ENCODE results near the gene NOTO. TPM values are rescaled to one million over a fixed set of nuclear protein-coding genes. Genes with fewer than 3 reads are reported as not detected.

Gene NOTO
- total RNA-seq, 2 experiments from 2014 or later, result not detected

DNA sequence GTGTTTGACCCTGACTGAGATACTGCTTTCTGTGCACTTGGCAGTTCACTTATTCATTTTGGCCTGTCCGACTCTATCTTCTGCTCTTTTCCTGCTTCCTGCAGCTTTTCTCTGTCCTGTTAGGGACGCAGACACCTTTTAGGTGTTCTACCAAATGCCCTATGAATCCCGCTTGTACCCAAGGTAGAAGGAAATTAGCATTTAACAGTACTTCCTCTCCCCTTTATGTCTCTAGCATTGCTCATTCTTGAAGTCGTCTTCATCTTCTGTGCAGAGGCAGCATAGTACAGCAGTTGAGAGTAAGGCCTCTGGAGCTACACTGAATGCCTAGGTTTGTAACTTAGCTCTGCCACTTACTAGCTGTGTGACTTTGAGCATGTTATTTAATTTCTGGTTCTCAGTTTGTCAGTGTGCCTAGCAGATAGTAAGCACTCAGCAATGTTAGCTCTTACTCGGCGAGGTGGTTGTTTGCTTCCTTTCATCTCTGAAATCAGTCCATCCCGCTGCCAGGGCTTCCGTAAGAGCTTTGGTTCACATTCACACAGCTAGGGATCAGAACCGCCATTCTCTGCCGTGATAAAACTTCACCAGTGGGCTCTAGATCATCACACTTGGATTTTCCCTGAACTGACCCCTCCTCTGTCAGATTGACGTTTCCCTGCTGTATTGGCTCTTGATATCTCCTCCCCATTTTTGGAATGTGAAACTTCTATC, 33.1 kb downstream of the NOTO start:
- peaks cover 29% of the 10 kb centered on the region for H3K36me3 Mint-ChIP-seq (ENCODE audit: low read depth)
- H3K9me3 Mint-ChIP-seq (ENCODE audit: insufficient read depth), result no peaks in the 10 kb centered on the region
- H3K27me3 Mint-ChIP-seq (ENCODE audit: low read depth), result no peaks in the 10 kb centered on the region
- ATAC-seq (no peak), DNase-seq (no peak)
- ChIA-PET CTCF (interaction anchor here (1.0 to 5.0 kb wide), 4 partner anchors 9 to 58 kb away, joined by 3 to 43 read pairs (median 18); partner anchors contain the start of gene SMYD5), POLR2A (interaction anchor here (0.5 to 2.7 kb wide), 9 partner anchors 9 to 502 kb away, joined by 3 to 11 read pairs (median 5); partner anchors contain the start of genes ALMS1, EGR4, FBXO41 and TPRKB)
- peaks cover 50% of the 10 kb centered on the region for H3K4me1 Mint-ChIP-seq (ENCODE audit: low read depth)
- H3K27ac Mint-ChIP-seq, result peak overlapping the region; percentile 83
- peak overlapping the region; percentile 85 for H3K4me3 Mint-ChIP-seq

DNA sequence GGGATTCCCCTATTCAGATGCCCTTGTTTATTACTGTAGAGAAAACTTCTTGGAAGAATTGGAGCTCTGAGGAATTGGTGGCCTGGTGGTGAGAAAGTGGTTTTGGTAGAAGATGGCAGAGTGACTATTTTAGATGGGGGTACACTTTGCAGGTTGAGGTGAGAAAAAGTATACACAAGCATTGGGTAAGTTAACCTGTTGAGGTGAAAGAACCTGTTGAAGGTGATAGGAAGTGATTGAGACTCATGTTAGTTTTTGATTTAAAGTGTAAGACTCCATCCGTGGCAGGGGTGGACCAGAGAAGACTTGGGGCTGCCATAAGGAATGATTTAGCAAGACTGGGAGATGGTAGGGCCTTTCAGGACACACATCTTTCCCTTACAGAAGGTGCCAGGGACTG, 34.8 kb downstream of the NOTO start:
- POLR2A ChIA-PET, result no interaction called here
- ATAC-seq, result no peak
- H3K4me1 Mint-ChIP-seq (ENCODE audit: low read depth), result peaks cover 46% of the 10 kb centered on the region

DNA sequence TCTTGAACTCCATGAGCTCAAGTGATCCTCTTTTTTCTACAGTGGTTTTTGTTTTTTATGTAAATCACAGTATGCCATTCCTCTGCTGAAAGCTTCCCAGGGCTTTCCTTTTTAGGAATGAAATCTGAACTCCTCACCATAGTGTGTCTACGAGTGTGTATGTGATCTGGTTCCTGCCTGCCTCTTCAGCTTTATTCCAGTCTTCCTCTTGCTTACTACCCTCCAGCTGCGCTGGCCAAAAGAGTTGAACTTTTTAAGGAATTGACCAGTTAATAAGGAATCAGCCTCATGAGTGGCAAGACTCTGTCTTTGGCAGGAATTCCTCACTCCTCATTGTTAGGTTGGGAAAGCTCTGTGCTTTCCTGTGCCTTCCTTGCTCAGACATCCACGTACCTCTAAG, 35.8 kb downstream of the NOTO start:
- peaks cover 42% of the 10 kb centered on the region for H3K36me3 Mint-ChIP-seq (ENCODE audit: low read depth)
- H3K27ac Mint-ChIP-seq, result no peak overlapping the region
- POLR2A ChIA-PET, result interaction anchor here (0.5 to 1.3 kb wide), 2 partner anchors 18 to 258 kb away, joined by 3 read pairs; no protein-coding TSS in a partner anchor
- no peaks in the 10 kb centered on the region for H3K27me3 Mint-ChIP-seq (ENCODE audit: low read depth)
- no peak overlapping the region for H3K4me3 Mint-ChIP-seq
- no peaks in the 10 kb centered on the region for H3K9me3 Mint-ChIP-seq (ENCODE audit: insufficient read depth)
- ATAC-seq, result no peak
- DNase-seq, result no peak
- CTCF ChIA-PET, result interaction anchor here (1.3 to 4.2 kb wide), 2 partner anchors 30 to 52 kb away, joined by 3 to 26 read pairs; no protein-coding TSS in a partner anchor
- H3K4me1 Mint-ChIP-seq (ENCODE audit: low read depth), result peaks cover 42% of the 10 kb centered on the region

More for the DNA sequence above, 34.8 kb downstream of the NOTO start:
- Mint-ChIP-seq H3K4me3 (no peak overlapping the region), H3K36me3 (ENCODE audit: low read depth) (peaks cover 34% of the 10 kb centered on the region), H3K27ac (peak overlapping the region; percentile 9), H3K27me3 (ENCODE audit: low read depth) (no peaks in the 10 kb centered on the region), H3K9me3 (ENCODE audit: insufficient read depth) (no peaks in the 10 kb centered on the region)
- DNase-seq, result no peak
- CTCF ChIA-PET, result interaction anchor here (4.2 to 5.0 kb wide), 2 partner anchors 24 to 53 kb away, joined by 26 to 30 read pairs; partner anchors contain the start of gene SMYD5

DNA sequence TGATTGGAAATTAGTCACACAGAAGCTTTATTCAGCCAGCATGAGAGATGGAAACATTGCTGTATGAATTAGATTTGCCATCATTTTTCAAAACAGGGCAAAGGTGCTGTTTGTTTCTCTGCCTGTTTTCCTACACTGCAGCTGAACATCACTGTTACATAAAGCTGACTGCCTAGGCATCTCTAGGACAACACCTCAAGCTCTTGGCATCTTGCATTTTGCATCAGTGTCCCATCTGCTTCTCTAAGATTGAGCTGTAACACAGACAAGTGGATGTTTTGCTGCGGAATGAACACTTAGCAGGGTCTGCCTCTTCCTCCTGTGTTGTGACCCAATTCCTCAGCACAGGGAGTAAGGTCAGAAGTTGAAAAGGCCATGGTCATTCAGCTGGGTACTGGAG, 36.6 kb downstream of the NOTO start:
- DNase-seq, result no peak
- CTCF ChIA-PET, result interaction anchor here (1.2 to 4.2 kb wide), 4 partner anchors 9 to 51 kb away, joined by 3 to 26 read pairs (median 4); no protein-coding TSS in a partner anchor
- POLR2A ChIA-PET, result interaction anchor here (0.8 to 1.3 kb wide), 2 partner anchors 19 to 27 kb away, joined by 3 read pairs; no protein-coding TSS in a partner anchor

DNA sequence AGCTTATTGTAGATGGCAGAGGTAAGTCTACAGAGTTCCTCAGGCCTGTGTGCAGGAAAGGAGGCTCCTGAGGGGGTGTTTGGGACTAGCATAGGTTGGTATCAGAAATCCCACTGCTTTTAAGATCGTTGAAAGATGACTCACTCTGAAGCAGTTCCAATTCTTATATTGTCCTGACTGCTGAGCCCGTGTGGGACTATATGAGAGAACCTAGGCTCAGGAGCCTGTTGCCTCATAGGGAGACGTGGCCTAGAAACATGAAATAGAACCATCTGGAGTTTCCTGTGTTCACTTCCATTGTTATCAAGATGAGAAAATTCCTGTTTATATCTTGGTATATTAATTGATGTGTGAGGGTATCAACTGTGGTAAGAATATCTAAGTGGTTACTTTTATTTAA, 37.4 kb downstream of the NOTO start:
- Mint-ChIP-seq H3K36me3 (ENCODE audit: low read depth) (peaks cover 56% of the 10 kb centered on the region), H3K4me3 (no peak overlapping the region), H3K4me1 (ENCODE audit: low read depth) (peaks cover 48% of the 10 kb centered on the region), H3K27me3 (ENCODE audit: low read depth) (no peaks in the 10 kb centered on the region), H3K9me3 (ENCODE audit: insufficient read depth) (no peaks in the 10 kb centered on the region), H3K27ac (no peak overlapping the region)
- ATAC-seq (no peak), DNase-seq (no peak)
- POLR2A ChIA-PET, result interaction anchor here (0.8 kb wide), 1 partner anchor 27 kb away, joined by 3 read pairs; no protein-coding TSS in a partner anchor
- CTCF ChIA-PET, result interaction anchor here (1.2 to 4.2 kb wide), 3 partner anchors 8 to 50 kb away, joined by 3 to 26 read pairs (median 4); no protein-coding TSS in a partner anchor

More for the DNA sequence above, 36.6 kb downstream of the NOTO start:
- Mint-ChIP-seq H3K27me3 (ENCODE audit: low read depth) (no peaks in the 10 kb centered on the region), H3K27ac (peak overlapping the region; percentile 44), H3K4me3 (no peak overlapping the region), H3K4me1 (ENCODE audit: low read depth) (peaks cover 46% of the 10 kb centered on the region), H3K9me3 (ENCODE audit: insufficient read depth) (no peaks in the 10 kb centered on the region), H3K36me3 (ENCODE audit: low read depth) (peaks cover 48% of the 10 kb centered on the region)
- ATAC-seq, result no peak

DNA sequence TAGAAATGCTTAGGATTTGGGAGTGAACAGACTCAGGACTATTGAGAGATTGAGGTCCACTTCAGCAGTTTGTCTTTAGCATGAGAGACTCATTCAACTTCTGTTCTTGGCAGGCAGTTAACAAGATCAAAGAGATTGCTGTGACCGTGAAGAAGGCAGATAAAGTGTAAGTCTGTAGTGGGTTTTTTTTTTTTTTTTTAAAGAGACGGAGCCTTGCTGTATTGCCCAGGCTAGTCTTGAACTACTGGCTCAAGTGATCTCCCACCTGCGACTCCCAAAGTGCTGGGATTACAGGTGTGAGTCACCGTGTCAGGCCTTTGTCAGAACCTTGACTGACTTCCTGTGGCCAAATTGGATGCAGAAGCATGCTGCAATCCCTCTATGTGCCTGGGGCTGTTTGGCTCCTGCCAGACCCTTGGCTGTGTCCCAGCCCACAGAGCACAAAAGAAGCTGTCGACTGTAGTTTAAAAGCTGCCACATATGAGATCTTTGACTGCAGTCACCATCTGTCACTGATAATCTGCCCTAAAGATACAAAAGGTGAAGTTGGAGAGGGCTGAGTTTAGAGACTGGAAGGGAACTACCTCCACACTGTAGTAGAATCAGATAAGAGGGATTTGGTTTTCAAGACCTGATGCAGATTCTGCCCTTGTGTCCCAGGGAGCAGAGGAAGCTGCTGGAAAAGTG, 41.7 kb downstream of the NOTO start:
- no peak overlapping the region for H3K4me3 Mint-ChIP-seq
- ATAC-seq, result no peak
- no peaks in the 10 kb centered on the region for H3K27me3 Mint-ChIP-seq (ENCODE audit: low read depth)
- CTCF ChIA-PET, result interaction anchor here (0.7 to 2.6 kb wide), 6 partner anchors 10 to 67 kb away, joined by 3 to 10 read pairs (median 4); partner anchors contain the start of genes CCT7 and PRADC1
- H3K9me3 Mint-ChIP-seq (ENCODE audit: insufficient read depth), result no peaks in the 10 kb centered on the region
- POLR2A ChIA-PET, result interaction anchor here (0.6 to 1.6 kb wide), 2 partner anchors 10 to 150 kb away, joined by 3 to 11 read pairs; partner anchors contain the start of genes CCT7 and PRADC1
- H3K36me3 Mint-ChIP-seq (ENCODE audit: low read depth), result peaks cover 67% of the 10 kb centered on the region
- H3K4me1 Mint-ChIP-seq (ENCODE audit: low read depth), result peaks cover 15% of the 10 kb centered on the region
- DNase-seq, result no peak
- H3K27ac Mint-ChIP-seq, result peak overlapping the region; percentile 46

DNA sequence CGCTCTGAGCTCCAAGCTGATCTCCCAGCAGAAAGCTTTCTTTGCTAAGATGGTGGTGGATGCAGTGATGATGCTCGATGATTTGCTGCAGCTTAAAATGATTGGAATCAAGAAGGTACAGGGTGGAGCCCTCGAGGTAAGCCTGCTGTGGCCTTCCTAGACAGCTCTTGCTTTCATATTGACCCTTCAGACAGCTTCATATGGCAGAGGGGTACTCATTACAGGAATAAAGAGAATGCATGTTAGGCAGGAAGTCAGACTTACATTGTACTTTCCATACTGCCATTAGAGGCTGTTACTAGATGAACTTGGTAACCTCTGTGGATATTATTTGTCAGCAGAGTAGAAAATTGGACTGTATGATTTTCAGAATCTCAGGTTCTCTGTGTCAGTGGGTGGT, 42.2 kb downstream of the NOTO start:
- Mint-ChIP-seq H3K27ac (peak overlapping the region; percentile 46), H3K4me1 (ENCODE audit: low read depth) (peaks cover 10% of the 10 kb centered on the region), H3K36me3 (ENCODE audit: low read depth) (peaks cover 70% of the 10 kb centered on the region), H3K4me3 (no peak overlapping the region), H3K9me3 (ENCODE audit: insufficient read depth) (no peaks in the 10 kb centered on the region), H3K27me3 (ENCODE audit: low read depth) (no peaks in the 10 kb centered on the region)
- POLR2A ChIA-PET, result interaction anchor here (0.6 to 1.6 kb wide), 2 partner anchors 10 to 151 kb away, joined by 3 to 11 read pairs; partner anchors contain the start of genes CCT7 and PRADC1
- ATAC-seq (peak; percentile 39), DNase-seq (no peak)
- CTCF ChIA-PET, result interaction anchor here (0.7 to 2.6 kb wide), 6 partner anchors 10 to 67 kb away, joined by 3 to 10 read pairs (median 4); partner anchors contain the start of genes CCT7 and PRADC1

DNA sequence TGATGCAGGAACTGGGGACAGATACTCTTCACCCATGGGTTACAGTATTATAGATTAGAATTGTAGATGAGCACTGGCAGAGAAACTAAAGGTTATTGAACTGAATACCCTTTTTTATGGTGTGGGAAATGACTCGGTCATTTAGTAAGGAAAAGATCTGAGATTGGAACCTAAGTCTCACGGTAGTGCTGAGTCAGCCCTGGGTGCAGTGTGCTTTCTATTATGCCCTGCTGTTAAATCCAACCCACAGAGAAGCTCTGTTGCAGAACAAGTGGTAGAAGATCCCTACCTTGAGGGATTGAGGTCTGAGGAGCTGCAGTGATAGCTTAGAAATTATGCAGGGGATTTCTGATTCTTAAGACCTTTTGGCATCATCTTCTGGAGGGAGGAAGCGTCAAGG, 44.5 kb downstream of the NOTO start:
- ChIA-PET CTCF (interaction anchor here (1.0 to 1.9 kb wide), 3 partner anchors 34 to 70 kb away, joined by 4 to 9 read pairs (median 7); no protein-coding TSS in a partner anchor), POLR2A (interaction anchor here (1.2 kb wide), 1 partner anchor 11 kb away, joined by 4 read pairs; no protein-coding TSS in a partner anchor)
- no peak for DNase-seq
- peaks cover 82% of the 10 kb centered on the region for H3K36me3 Mint-ChIP-seq (ENCODE audit: low read depth)
- no peak for ATAC-seq
- no peak overlapping the region for H3K4me3 Mint-ChIP-seq
- H3K27me3 Mint-ChIP-seq (ENCODE audit: low read depth), result no peaks in the 10 kb centered on the region
- no peak overlapping the region for H3K27ac Mint-ChIP-seq
- H3K4me1 Mint-ChIP-seq (ENCODE audit: low read depth), result peaks cover 7% of the 10 kb centered on the region
- H3K9me3 Mint-ChIP-seq (ENCODE audit: insufficient read depth), result no peaks in the 10 kb centered on the region

DNA sequence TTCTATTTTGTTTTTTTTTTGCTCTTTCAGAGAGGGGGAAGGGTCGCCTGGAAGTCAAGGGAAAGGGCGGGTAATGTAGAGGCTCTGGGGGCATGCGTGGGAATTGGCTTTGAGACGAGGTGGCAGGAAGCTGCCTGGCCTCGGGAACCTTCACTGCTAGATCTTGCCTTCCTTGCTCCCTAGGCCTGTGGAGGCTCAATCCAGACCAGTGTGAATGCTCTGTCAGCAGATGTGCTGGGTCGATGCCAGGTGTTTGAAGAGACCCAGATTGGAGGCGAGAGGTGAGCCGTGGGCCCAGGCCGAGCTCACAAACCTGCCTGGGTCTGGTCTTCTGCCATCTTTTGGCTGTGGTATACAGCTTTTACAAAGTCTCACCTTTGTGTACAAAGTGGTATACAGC, 47.3 kb downstream of the NOTO start:
- POLR2A ChIA-PET, result no interaction called here
- no peak for ATAC-seq
- peaks cover 82% of the 10 kb centered on the region for H3K36me3 Mint-ChIP-seq (ENCODE audit: low read depth)

DNA sequence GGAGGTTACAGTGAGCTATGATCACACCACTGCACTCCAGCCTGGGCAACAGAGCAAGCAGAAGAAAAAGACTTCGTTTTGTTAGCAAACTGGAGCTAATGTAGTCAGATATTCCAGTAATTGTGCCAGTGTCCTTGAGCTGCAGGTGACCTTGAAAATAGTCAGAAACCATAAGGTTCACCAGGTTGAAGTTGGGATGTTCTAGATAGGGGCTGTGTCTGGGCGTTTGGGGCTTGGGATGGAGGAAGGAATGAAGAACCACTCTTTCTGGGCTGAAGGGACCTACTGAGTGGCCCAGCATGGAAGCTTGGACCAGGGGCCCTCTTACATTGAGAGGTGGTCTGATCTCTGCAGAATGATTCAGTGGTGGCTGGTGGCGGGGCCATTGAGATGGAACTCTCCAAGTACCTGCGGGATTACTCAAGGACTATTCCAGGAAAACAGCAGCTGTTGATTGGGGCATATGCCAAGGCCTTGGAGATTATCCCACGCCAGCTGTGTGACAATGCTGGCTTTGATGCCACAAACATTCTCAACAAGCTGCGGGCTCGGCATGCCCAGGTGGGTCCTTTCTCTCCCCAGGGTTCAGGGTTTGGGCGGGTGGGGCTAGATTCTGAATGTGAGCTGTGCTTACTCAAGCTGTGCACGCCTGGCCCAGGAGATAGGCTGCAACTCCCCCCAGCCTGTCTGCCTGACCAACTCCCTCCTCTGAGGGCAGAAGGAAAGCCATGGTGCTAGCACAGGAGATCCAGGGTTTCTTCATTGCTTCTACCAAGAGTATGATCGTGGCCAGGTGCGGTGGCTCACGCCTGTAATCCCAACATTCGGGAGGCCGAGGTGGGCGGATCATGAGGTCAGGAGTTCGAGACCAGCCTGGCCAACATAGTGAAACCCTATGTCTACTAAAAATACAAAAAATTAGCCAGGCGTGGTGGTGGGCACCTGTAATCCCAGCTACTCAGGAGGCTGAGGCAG, 48.8 kb downstream of the NOTO start:
- no peaks in the 10 kb centered on the region for H3K9me3 Mint-ChIP-seq (ENCODE audit: insufficient read depth)
- peaks cover 79% of the 10 kb centered on the region for H3K36me3 Mint-ChIP-seq (ENCODE audit: low read depth)
- no peak overlapping the region for H3K4me3 Mint-ChIP-seq
- ATAC-seq, result no peak
- H3K4me1 Mint-ChIP-seq (ENCODE audit: low read depth), result no peaks in the 10 kb centered on the region
- peak overlapping the region; percentile 18 for H3K27ac Mint-ChIP-seq
- CTCF ChIA-PET, result interaction anchor here (2.7 kb wide), 1 partner anchor 39 kb away, joined by 7 read pairs; no protein-coding TSS in a partner anchor
- no peaks in the 10 kb centered on the region for H3K27me3 Mint-ChIP-seq (ENCODE audit: low read depth)
- no peak for DNase-seq
- POLR2A ChIA-PET, result no interaction called here

More for the DNA sequence above, 47.3 kb downstream of the NOTO start:
- H3K27ac Mint-ChIP-seq, result no peak overlapping the region
- CTCF ChIA-PET, result interaction anchor here (2.7 kb wide), 1 partner anchor 40 kb away, joined by 7 read pairs; no protein-coding TSS in a partner anchor
- H3K9me3 Mint-ChIP-seq (ENCODE audit: insufficient read depth), result no peaks in the 10 kb centered on the region
- H3K4me3 Mint-ChIP-seq, result no peak overlapping the region
- no peaks in the 10 kb centered on the region for H3K27me3 Mint-ChIP-seq (ENCODE audit: low read depth)
- no peak for DNase-seq
- H3K4me1 Mint-ChIP-seq (ENCODE audit: low read depth), result no peaks in the 10 kb centered on the region
